ENCODE data around the gene ADGRG1. TPM values are rescaled to one million over a fixed set of nuclear protein-coding genes. Genes with fewer than 3 reads are reported as not detected.
A peak's percentile ranks its signal among the peaks of the same experiment; 100 is the strongest.

ADGRG1 gene
- total RNA-seq, 2 donors from 2014 or later: 0.64 TPM

DNA sequence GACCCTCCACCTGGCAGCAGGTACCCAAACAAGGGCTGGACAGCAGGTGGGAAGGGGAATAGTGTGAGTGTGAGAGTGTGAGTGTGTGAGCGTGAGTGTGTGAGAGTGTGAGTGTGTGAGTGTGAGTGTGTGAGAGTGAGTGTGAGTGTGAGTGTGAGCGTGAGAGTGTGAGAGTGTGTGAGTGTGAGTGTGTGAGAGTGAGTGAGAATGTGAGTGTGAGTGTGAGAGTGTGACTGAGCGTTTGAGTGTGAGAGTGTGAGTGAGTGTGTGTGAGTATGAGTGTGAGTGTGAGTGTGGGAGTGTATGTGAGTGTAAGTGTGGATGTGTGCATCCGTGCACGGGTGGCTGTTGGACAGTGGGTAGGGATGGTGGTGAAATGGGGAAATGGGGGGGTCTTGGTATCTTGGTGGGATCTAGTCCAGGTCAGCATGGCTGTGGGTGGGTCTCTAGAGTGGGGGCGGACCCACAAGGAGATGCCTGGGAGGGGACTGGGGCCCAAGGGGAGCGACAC is 408 bp downstream of the ADGRG1 start:
- 92 to 98% methylated on average over 4 to 7 of the region's 7 CpGs for WGBS, 2 experiments (ENCODE audit: insufficient coverage in 1 of 2, insufficient read length in 1 of 2)
- Histone ChIP-seq H3K27me3 (ENCODE audit: control insufficient read depth, insufficient read depth, low read length, poor library complexity, severe bottlenecking) (no peaks in the 10 kb centered on the region), H3K4me1 (ENCODE audit: control insufficient read depth, insufficient read depth, low read length) (peaks cover 2% of the 10 kb centered on the region), H3K9ac (ENCODE audit: extremely low read depth, low read length, poor library complexity, severe bottlenecking) (no peak overlapping the region), H3K36me3 (ENCODE audit: control insufficient read depth, insufficient read depth, low read length) (no peaks in the 10 kb centered on the region), H3K27ac (ENCODE audit: low read depth, low read length) (peak overlapping the region; percentile 81), H3K9me3 (ENCODE audit: control insufficient read depth, low read length) (no peaks in the 10 kb centered on the region), H3K4me3 (ENCODE audit: low read length) (no peak overlapping the region)
- TF ChIP-seq, protein P1, sequence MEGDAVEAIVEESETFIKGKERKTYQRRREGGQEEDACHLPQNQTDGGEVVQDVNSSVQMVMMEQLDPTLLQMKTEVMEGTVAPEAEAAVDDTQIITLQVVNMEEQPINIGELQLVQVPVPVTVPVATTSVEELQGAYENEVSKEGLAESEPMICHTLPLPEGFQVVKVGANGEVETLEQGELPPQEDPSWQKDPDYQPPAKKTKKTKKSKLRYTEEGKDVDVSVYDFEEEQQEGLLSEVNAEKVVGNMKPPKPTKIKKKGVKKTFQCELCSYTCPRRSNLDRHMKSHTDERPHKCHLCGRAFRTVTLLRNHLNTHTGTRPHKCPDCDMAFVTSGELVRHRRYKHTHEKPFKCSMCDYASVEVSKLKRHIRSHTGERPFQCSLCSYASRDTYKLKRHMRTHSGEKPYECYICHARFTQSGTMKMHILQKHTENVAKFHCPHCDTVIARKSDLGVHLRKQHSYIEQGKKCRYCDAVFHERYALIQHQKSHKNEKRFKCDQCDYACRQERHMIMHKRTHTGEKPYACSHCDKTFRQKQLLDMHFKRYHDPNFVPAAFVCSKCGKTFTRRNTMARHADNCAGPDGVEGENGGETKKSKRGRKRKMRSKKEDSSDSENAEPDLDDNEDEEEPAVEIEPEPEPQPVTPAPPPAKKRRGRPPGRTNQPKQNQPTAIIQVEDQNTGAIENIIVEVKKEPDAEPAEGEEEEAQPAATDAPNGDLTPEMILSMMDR (conservative IDR thresholded peaks at IDR 0.05): no peak
- peaks cover 20% of the 10 kb centered on the region for H3K4me1 Mint-ChIP-seq
- no peak for DNase-seq
- no peaks in the 10 kb centered on the region for H3K36me3 Mint-ChIP-seq (ENCODE audit: low read depth)
- H3K27ac Mint-ChIP-seq: peak overlapping the region; percentile 4
- H3K4me3 Mint-ChIP-seq: no peak overlapping the region
- H3K9me3 Mint-ChIP-seq: no peaks in the 10 kb centered on the region
- peaks cover 4% of the 10 kb centered on the region for H3K27me3 Mint-ChIP-seq (ENCODE audit: insufficient read depth)

DNA sequence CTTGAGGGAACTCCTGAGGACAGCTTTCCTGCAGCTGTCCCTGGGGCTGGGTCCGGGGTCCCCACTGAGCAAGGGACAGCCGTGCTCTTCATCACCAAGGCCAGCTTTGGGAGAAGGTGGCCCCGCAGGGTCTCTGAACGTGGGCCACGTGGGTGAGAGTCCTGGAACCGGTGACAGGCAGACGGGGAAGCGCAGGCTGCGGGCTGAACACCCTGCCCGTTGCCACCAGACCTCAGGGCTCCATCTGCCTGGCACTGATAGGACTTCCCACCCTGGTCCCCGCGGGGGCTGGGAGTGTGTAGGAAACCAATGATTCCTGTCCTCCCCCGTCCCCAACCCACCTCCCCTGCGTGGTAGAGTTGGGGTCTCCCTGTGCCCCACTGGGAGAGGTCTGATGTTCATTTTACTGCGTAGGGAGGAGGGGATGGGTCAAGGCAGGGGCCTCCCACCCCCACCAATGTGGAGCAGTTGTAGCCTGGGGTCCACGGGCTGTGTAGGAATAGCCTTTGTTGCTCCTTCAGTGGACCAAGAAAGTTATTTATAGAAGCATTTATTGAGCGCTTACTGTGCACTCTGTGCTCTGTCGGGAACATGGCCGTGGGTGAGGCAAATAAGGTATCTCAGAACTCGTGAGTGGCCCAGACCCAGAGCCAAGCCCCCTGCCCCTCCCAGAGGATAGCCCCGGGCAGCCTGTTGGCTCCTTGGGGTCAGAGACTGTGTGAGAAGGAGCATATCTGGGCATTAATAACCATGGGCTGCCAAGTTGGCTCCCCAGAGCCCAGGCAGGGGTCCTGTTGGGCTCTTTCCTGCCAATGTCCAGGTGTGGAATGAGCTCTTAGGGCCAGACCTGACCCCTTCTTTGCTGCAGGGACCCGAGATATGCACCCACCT is 1.3 kb downstream of the ADGRG1 start:
- WGBS, 2 experiments (ENCODE audit: insufficient coverage in 1 of 2, insufficient read length in 1 of 2): 75 to 89% methylated on average over 11 to 22 of the region's 22 CpGs
- H3K9me3 Mint-ChIP-seq: no peaks in the 10 kb centered on the region
- no peak overlapping the region for H3K27ac Mint-ChIP-seq
- Histone ChIP-seq H3K27me3 (ENCODE audit: control insufficient read depth, insufficient read depth, low read length, poor library complexity, severe bottlenecking) (no peaks in the 10 kb centered on the region), H3K4me1 (ENCODE audit: control insufficient read depth, insufficient read depth, low read length) (peaks cover 2% of the 10 kb centered on the region), H3K36me3 (ENCODE audit: control insufficient read depth, insufficient read depth, low read length) (no peaks in the 10 kb centered on the region), H3K4me3 (ENCODE audit: low read length) (no peak overlapping the region), H3K9me3 (ENCODE audit: control insufficient read depth, low read length) (no peaks in the 10 kb centered on the region), H3K9ac (ENCODE audit: extremely low read depth, low read length, poor library complexity, severe bottlenecking) (no peak overlapping the region), H3K27ac (ENCODE audit: low read depth, low read length) (peak overlapping the region; percentile 20)
- H3K4me3 Mint-ChIP-seq: no peak overlapping the region
- no peaks in the 10 kb centered on the region for H3K36me3 Mint-ChIP-seq (ENCODE audit: low read depth)
- peaks cover 1% of the 10 kb centered on the region for H3K27me3 Mint-ChIP-seq (ENCODE audit: insufficient read depth)
- no peak for DNase-seq
- peaks cover 20% of the 10 kb centered on the region for H3K4me1 Mint-ChIP-seq
- TF ChIP-seq, protein P1 (conservative IDR thresholded peaks at IDR 0.05): no peak

DNA sequence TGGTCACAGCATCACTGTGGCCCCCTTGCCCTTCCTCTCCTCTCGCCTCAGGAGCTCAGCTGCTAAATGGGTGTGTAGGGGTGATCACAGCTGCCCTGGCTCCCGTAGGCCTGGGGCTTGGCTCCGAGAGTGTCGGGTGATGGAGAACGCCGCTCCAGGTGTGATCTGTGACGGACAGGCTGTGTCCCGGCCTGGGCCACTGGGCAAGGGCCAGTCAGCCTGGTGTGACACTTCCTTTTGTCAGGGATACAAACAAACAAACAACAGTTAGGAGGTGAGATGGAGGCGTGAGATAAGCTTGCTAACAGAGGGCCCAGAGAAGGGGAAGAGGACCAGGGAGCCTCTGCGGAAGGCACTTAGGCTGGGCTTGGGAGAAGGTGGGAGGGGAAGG is 2.0 kb downstream of the ADGRG1 start:
- H3K4me3 ChIP-seq (ENCODE audit: low read length): no peak overlapping the region
- peak; percentile 89 for DNase-seq
- no peak overlapping the region for H3K27ac ChIP-seq (ENCODE audit: low read depth, low read length)
- H3K27me3 ChIP-seq (ENCODE audit: control insufficient read depth, insufficient read depth, low read length, poor library complexity, severe bottlenecking): no peaks in the 10 kb centered on the region
- H3K4me3 Mint-ChIP-seq: no peak overlapping the region
- no peaks in the 10 kb centered on the region for H3K9me3 Mint-ChIP-seq
- peaks cover 20% of the 10 kb centered on the region for H3K4me1 Mint-ChIP-seq
- TF ChIP-seq, protein P1 (conservative IDR thresholded peaks at IDR 0.05): no peak
- peaks cover 2% of the 10 kb centered on the region for H3K4me1 ChIP-seq (ENCODE audit: control insufficient read depth, insufficient read depth, low read length)
- no peaks in the 10 kb centered on the region for H3K36me3 Mint-ChIP-seq (ENCODE audit: low read depth)
- H3K27me3 Mint-ChIP-seq (ENCODE audit: insufficient read depth): peaks cover 1% of the 10 kb centered on the region
- peak overlapping the region; percentile 60 for H3K27ac Mint-ChIP-seq
- H3K9ac ChIP-seq (ENCODE audit: extremely low read depth, low read length, poor library complexity, severe bottlenecking): no peak overlapping the region
- H3K36me3 ChIP-seq (ENCODE audit: control insufficient read depth, insufficient read depth, low read length): no peaks in the 10 kb centered on the region
- 49 to 58% methylated on average over 8 to 10 of the region's 10 CpGs for WGBS, 2 experiments (ENCODE audit: insufficient coverage in 1 of 2, insufficient read length in 1 of 2)
- no peaks in the 10 kb centered on the region for H3K9me3 ChIP-seq (ENCODE audit: control insufficient read depth, low read length)

Measured in endodermal cell (in vitro differentiated cells).